HG03045 (cell line): ENCODE measurements around the gene MYL12B.
"Not testable (repeated sequence)": the region's sequence is repeated elsewhere in the genome, so short reads cannot be mapped to it uniquely, and the experiment has no call there.

Source experiments
- ATAC-seq: cut with Tn5 transposase; IDR thresholded peaks from one replicate; pipeline ENCODE4 v1.9.1; 2021; ENCODE audit warnings: mild to moderate bottlenecking, moderate library complexity; ENCODE audit not compliant: unreplicated experiment

MYL12B gene

DNA sequence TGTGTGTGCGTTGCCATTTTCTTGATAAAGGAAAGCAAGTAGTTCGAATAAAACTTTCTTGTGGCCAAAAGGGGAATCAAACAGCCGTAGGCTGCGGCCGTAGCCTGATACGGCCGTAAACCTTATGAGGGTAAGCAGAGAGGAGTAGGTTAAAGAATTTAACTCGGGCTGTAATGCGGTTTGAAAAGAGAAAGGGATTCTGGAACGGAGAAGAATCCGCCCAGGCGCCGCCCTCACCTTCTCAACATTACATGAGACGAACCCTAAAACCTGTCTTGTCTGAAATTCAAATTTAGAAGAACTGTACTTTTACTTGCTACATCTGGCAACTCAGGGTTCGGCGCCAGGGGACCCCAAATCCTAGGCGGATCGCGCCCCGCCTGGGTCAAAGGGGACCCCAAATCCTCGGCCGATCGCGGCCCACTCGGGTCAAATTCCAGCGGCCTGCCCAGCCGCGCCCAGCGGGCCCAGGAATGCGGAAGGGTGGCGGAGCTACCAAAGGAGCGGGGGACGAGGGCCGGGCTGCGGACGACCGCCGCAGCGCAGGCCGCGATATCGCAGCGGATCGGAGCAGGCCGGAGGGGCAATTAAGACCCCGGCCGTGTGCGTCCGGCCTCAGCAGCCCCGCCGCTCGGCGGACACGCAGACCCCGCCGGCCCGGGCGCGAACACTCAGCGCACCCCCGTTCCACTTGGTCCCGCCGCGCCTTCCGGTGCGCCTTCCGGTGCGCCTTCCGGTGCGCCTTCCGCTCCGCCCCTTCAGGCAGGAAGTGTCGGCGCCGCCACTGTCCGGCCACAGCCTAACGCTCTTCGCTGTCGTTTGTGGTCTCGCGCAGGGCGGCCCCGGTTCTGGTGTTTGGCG, at the start of gene MYL12B:
MYL12B (plus strand) TSS at position 761 of the 861 bp plus-strand sequence. CDS start 10,766 bp downstream, outside the sequence.
- peak; percentile 85 for ATAC-seq

DNA sequence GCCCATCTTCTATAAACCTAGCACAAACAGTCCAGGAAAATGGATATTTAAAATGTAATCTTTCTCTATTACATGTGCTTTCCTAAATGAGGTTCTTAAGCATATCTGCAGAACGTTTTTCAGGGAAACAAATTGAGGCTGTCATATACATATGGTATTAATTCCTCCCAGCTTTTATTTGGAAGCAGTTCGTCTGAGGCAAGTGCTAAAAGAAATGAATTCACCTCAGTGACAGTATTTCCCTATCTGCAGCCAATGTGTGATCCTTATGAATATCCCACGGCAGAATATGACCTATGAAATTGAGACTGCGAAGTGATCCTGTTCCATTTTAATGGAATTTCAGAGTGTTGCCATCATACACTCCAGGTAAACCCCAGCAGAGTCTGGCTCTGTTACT, 49.3 kb upstream of the MYL12B start:
- no peak for ATAC-seq

DNA sequence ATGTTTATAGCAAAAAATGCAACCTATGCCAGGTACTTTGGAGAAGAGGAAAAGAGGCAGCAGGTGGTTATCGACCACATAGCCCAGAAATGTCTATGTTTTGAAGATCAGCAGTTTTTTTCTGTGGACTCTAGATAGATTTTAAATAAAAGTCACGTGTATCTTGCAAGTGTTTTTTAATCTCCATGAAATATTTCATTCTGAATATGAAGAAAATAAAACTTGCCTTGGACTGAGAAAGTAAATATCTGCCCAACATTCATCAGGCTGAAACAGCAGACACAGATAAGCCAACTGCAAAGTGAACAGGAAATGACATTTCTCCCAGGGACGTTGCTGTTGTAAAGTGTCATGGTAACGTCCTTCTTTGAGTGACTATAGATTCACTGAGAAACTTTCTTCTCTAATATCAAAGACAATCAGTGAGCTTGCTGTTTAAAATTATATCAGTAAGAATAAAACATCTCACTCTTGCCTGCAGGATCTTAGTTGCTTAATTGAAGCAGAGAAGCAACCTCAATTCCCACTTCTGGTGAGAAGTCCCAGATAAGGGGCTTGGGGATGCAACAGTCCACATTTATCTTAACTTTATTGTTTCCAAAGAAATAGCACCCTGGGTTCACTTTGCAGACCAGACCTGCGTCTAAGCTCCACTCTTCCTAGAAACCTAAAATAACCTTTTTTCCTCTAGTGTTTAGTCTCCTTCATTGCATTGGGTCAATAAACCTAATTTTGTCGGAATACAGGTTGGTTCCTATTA, 48.5 kb upstream of the MYL12B start:
- no peak for ATAC-seq

DNA sequence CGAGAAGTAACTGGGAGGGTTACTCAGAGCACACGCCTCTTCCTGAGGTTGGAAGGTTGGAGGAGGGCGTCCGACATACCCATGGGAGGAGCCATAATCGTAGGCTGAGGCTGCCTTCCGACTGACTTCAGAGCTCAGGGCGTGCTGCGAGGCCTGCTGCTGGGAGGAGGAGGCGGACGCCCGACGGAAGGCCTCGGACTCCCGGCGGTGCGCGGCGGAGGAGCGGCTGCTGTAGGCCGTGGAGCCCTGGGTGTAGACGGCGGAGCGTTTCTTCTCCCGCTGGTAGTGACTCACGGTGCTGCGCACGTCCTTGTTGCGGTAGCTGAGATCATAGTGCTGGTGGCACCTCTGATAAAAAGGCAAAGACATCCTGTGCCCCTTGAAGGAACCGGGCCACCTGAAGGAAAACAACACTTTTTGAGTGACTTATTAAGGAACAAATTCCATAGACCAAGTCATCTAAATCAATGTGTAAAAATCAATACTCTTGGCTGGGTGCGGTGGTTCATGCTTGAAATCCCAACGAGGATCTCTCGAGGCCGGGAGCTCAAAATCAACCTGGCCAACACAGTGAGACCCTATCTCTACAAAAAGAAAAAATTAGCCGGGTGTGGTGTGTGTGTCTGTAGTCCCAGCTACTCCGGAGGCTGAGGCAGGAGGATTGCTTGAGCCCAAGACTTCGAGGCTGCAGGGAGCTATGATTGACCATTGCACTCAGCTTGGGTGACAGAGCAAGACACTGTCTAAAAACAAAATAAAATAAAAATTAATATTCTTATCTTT, 46.9 kb upstream of the MYL12B start:
- no peak for ATAC-seq

DNA sequence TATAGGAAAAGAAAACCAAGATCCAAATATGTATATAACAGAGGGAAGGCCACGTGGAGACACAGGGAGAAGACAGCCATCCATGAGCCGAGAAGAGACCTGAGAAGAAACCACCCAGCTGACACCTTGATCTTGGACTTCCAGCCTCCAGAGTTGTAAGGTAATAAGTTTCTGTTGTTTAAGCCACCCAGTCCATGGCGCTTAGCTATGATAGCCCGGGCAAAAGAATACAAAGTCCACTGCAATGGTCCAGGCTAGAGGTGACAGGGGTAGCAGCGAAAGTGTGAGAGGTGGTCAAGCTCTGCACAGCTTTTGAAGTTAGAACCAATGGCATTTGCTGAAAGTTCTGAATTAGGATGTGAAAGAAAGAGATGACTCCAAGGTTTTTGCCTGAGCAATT, 44.9 kb upstream of the MYL12B start:
- no peak for ATAC-seq

DNA sequence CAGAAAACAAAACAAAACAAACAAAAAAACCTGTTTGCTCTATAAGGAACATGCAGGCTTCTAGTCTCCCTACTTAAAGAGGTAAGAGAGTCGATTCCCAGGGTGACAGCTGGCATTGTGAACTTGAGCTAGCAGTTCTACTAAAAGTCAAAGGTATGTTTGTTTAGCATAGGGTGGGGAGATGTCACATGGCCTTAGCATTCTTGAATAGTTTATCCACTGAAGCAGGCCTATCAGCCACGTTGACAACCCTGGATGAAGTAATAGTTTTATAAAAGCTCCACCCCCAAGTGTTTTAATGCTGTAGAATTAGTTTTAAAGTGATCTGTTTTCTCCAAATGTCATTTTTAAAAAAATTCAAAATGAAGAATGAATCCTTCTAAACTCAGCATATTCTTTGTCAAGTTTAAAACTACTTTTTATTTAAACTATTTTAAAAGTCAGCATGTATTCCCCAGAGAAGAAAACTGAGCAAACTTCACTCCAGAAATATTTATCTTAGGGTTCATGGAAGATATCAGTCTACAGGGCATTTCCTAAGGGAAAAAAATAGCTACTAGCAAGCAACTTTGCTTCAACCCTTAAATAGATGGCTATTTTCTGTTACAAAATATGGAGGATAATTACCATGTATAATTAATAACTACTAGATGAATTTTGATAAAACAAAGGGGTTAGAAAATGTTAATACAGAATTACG, 43.8 kb upstream of the MYL12B start:
- ATAC-seq: no peak

DNA sequence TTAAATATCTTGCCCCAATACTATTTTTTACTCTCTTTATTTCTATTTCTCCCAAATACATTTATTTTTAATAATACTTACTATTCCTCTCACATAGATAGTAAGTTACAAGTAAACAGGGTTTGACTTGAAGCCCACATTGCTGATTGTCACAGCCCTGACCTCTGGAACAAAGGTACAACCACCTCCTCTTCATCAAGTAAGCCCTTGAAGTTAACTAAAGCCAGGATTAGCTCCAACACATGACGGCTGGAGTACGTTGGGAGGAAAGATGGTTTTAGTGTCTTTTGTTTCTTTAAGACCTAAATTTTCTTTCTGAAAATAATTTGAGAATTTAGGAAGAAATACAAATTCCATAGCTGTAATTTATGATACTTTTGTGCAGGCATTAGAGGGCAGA, 43.1 kb upstream of the MYL12B start:
- no peak for ATAC-seq

DNA sequence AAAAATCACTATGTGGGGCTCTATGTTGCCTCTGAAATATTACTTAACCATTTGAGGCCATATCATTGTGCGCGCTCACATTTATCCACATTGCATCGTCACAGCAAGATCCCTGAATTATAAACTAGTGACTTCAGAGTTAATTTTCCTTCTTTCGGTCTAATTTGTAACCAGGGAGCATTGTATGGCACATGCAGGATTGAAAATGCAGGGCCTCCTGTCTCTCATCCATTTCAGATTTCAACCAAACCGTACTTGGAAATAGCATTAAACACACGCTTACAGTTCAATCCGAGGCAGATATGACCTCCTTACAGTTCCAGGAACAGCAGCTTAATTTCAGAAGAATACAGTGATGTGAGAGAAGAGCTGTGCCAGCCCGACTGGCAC, 42.7 kb upstream of the MYL12B start:
- no peak for ATAC-seq

DNA sequence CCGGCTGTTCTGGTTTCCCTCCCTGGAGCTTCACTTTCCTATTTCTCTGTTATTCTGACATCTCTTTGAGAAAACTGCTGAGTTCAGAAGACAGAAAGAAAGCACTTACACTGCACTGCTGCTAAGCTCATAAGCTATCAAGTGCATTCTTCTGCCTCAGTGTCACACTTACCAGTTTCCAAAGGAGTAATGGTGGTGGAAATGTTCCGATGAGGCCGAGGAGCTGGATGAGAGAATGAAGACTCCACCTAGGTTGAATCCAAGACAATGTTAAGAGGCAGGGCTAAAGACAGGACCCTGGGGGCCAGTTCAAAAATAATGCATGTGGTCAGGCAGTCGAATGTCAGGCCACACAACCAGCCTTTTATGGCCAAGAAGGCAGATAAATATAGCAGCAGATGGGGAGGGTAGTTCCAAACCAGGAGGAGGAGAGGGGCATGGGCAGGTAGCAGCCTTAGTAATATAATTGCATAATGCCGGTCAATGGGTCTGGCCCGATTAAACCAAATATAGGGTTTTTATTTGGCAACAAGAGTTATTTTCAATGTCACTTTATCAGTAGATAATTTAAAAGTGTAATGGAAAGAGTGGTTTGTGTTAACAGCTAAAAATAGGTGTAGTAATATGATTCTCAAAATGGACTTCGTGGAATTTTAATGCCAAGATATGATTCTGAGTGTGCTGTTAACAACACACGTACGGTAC, 42.1 kb upstream of the MYL12B start, which contains the start of gene MYOM1:
MYOM1 (minus strand) TSS at position 338 of the 705 bp plus-strand sequence. CDS start 4,745 bp downstream, outside the sequence.
- no peak for ATAC-seq

DNA sequence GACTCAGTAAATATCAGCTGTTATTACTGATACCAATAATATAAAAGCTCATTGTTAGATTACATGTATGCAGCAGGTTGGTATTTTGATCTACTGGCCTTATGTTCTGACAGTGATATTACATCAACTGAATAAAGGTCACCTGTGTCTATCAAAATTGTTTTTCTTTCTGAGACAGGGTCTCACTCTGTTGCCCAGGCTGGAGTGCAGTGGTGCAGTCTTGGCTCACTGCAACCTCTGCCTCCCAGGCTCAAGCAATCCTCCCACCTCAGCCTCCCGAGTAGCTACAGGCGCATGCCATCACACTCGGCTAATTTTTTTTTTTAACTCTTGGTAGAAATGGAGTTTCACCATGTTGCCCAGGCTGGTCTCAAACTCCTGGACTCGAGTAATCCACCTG, 41.1 kb upstream of the MYL12B start:
- ATAC-seq: not testable (repeated sequence)

DNA sequence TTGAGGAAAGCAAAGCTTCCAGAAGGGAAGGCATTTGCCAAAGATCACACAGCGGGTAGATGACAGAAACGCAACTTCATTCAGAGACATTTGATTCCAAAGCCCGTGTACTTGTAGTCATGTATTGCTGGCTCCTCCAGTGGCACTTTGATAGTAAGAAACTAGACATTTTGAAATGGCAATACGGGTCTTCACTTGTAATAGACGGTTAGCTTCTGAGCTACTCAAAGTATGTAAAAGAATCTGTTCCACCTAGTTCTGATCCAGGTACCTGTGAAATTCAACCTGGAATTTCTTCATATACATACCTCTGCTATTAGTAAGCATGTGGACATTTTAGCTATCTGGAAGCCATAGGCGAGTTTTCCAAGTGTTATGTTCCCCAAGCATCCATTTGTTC, 40.4 kb upstream of the MYL12B start:
- no peak for ATAC-seq

DNA sequence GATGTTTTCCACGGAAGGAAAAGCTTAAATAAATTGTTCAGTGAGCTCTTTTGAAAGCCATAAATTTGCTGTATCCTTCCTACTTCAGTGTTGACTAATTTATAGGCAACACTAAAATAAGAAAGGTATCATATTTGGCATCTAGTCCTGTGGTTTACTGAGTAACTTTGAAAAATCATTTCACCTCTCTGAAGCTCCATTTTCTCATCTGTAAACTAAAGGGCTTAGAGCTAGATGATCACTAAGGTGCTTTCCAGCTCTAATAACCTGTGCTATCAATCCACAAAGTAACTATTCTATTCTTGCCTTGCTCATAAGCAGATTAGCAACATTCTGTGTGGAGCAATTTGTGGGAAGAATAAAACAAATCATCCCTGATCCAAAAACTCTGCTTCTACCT, 38.6 kb upstream of the MYL12B start:
- no peak for ATAC-seq

DNA sequence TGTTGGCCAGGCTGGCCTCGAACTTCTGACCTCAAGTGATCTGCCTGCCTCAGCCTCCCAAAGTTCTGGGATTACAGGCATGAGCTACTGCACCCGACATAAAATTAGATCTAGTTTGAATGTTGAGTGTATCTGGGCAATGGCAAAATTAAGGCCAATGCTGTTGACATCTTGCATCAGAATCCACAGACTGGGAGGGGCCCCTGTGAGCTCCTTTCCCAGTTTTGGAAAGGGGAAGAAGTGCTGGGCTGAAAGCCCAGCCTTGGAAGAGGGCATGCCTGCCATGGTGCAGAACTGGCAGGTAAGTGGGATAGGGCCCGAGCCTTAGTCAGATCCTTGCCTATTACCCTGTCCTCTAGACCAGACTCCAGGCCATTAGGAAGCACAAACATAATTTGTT, 37.7 kb upstream of the MYL12B start:
- no peak for ATAC-seq

DNA sequence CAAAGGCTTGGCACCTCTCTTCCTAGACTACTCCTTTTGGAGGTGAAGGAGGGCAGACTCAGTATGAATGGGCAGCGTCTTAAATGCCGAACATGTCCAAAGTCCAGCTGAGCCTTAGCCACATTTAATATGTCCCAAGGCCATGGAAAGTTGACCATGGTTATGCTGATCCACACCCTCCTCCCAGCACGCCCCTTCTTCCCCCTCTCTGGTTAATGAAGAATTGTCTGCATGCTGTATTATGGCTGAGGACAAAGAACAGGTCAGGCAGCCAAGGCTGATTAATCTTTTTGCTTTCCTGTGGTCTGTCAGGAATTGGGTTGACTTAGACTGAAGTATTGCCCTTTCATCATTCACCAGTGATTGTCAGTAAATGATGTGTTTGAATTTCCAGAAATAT, 36.3 kb upstream of the MYL12B start:
- ATAC-seq: no peak

DNA sequence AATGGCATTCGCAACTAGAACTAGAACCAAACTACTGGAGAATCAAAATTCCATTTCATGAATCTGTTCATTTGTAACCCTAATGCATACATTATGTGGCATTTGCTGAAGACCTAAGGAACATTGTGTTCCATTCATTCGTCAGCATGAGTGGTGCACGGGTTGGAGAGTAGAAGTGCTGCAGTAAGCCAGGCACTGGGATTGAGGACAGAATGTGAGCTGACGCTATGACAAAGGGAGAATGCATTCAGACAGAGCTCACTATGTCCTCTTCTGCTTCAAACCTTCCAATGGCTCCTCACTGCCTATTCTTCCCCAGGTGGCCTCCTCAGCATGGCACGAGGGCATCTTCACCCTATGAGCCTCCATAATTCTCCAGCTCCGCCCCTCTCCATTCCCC, 35.9 kb upstream of the MYL12B start:
- ATAC-seq: no peak

DNA sequence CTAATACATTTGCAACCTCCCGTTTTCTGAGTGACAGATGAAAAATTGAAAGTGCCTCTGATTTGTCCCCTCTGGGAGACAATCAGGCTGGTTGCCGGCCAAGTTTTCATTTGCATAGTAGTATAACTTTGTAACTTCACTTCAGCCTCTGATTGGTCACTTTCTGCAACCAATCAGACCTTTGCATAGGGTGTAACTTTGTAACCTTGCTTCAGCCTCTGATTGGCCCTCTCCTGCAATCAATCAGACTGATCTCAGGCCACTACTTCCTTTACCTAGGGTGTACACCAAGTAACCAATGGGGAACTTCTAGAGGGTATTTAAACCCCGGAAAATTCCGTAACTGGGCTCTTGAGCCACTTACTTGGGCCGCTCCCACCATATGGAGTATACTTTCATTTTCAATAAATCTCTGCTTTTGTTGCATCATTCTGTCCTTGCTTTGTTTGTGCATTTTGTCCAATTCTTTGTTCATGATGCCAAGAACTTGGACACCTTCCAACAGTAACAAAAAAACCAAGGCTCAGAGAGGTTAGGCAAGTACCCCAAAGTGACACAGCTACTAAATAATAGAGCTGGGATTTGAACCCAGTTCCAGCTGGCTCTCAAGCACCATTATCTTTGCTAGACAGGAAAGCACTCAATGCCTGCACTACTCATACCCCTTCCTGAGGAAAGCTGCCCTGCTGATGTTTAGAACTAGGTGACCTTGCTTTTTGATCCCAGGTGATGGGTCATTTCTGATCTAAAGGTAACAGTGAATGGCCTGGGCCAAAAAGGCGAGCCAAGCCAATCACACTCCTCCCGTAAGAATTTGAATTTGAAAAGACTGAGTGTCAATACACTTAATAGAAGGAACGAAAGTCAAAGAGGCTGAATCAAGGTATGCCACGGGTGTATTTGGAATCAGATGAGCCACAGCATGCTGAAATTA, 31.3 kb upstream of the MYL12B start:
- no peak for ATAC-seq

DNA sequence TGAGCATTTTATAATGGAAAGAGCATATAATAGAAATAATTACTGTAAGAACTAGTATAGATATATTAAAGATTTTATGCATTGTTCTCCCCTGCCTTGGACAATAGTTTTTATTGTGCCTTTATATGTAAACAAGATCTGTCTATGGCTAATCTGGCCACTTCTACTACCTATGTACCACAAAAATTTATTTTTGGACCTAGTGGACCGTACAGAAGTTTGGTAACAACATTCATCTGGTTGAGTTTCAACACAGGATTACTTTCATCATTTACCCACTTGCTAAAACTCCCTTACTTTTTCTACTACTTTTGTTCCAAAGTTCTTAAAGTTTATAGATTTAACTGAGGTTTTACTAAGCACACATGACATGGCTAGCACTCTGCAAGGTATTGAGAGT, 28.9 kb upstream of the MYL12B start:
- no peak for ATAC-seq

DNA sequence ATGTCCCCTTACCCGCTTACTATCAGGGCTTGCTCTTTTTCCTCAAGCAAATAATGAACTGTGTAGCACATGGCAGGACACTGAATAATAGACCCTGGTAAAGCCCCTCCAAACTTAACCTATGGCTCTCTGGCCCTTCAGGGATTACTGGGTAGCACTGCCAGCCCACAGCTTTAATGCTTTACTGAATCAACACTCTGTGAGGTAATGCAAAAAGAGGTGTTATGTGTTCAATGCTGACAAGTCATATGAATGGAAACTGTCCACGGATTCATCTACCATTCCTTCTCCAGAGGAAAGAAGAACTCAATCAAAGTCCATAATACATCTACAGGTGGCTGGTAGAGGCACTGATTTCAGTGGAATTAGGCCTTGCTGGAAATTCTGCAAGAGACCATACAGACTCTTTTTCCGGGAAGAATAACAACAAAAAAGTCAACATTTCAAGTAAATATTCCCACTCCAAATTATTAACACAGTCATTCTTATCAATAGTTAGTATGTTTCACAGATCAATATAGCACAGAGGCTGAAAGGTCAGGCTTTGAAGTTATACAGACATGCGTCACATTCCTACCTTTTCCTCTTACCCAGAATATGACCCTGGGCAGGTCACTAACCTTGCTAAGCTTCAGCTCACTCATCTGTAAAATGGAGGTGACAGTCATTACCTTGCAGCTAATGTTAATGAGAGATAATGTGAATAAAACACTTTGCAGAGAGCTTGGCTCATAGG, 28.3 kb upstream of the MYL12B start:
- no peak for ATAC-seq
